SU-DHL-6 (cell line): ENCODE results near the gene FOXG1.

Experiments
- CTCF ChIP-seq: fragments of 200-600 bp; sonication (generic); IDR thresholded peaks from one replicate; pipeline ENCODE4 v1.5.1; 2017; ENCODE audit warnings: antibody characterized with exemption, mild to moderate bottlenecking, low read length, moderate library complexity; ENCODE audit not compliant: insufficient read depth, poor library complexity, severe bottlenecking
- EZH2phosphoT487 ChIP-seq: fragments of 200-600 bp; sonication (generic), shearing (Covaris generic); conservative IDR thresholded peaks from 2 replicates; pipeline ENCODE4 v1.6.1; 2018; ENCODE audit warnings: mild to moderate bottlenecking, antibody characterized with exemption, low read length, moderate library complexity, mixed read lengths

DNA sequence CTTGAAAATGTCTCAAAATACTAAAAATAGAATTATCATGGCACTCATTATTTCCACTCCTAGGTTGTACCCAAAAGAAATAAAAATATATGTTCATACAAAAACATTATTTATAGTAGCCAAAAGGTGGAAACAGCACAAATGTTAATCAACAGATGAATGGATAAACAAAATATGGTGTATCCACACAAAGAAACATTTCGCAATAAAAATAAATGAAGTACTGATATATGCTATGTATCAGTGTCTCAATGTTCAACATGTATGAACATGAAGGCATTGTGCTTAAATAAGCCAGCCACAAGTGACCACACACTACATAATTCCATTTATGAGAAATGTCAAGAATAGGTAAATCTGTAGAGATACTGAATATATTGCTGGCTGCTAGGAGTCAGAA lies 40.9 kb downstream of the FOXG1 start:
- TF ChIP-seq CTCF (no peak), EZH2phosphoT487 (no peak)
